Measurements from ENCODE around the gene DLGAP1. TPM values are rescaled to one million over a fixed set of nuclear protein-coding genes. Genes with fewer than 3 reads are reported as not detected.
A peak's percentile ranks its signal among the peaks of the same experiment; 100 is the strongest.

DLGAP1 gene
- total and polyA plus RNA-seq, 2 experiments from 2014 or later = 3.1 to 6.5 TPM

GRCh38 chr18:3511980-3512379 lies 943.1 kb downstream of the DLGAP1 start:
- 23% methylated on average over 2 of the region's 2 CpGs for WGBS (ENCODE audit: low lambda C conversion rate, missing lambda C conversion rate)
- no peak overlapping the region for H3K4me2 ChIP-seq
- H3K27ac ChIP-seq = no peak overlapping the region
- H3K27me3 ChIP-seq = no peaks in the 10 kb centered on the region
- H3K4me3 ChIP-seq = no peak overlapping the region
- H3K9me3 ChIP-seq (ENCODE audit: low read depth) = no peaks in the 10 kb centered on the region
- no peak overlapping the region for H2AFZ ChIP-seq
- TF ChIP-seq EZH2phosphoT487 (IDR thresholded peaks at IDR 0.05; ENCODE audit: low read depth, severe bottlenecking, unreplicated experiment) = no peak
- TF ChIP-seq, protein P1, sequence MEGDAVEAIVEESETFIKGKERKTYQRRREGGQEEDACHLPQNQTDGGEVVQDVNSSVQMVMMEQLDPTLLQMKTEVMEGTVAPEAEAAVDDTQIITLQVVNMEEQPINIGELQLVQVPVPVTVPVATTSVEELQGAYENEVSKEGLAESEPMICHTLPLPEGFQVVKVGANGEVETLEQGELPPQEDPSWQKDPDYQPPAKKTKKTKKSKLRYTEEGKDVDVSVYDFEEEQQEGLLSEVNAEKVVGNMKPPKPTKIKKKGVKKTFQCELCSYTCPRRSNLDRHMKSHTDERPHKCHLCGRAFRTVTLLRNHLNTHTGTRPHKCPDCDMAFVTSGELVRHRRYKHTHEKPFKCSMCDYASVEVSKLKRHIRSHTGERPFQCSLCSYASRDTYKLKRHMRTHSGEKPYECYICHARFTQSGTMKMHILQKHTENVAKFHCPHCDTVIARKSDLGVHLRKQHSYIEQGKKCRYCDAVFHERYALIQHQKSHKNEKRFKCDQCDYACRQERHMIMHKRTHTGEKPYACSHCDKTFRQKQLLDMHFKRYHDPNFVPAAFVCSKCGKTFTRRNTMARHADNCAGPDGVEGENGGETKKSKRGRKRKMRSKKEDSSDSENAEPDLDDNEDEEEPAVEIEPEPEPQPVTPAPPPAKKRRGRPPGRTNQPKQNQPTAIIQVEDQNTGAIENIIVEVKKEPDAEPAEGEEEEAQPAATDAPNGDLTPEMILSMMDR (IDR thresholded peaks at IDR 0.05; ENCODE audit: poor library complexity) = no peak
- no peak for TF ChIP-seq EZH2 (IDR thresholded peaks at IDR 0.05; ENCODE audit: borderline replicate concordance)
- H3K36me3 ChIP-seq (replicated peaks; ENCODE audit: insufficient read depth, low read depth) = no peaks in the 10 kb centered on the region
- H3K9me2 ChIP-seq (replicated peaks; ENCODE audit: insufficient read depth) = no peaks in the 10 kb centered on the region
- H3K4me1 ChIP-seq (ENCODE audit: insufficient read depth) = no peaks in the 10 kb centered on the region
- H3K79me2 ChIP-seq = no peaks in the 10 kb centered on the region
- peak; percentile 26 for DNase-seq (ENCODE audit: low spot score)
- H4K20me1 ChIP-seq (ENCODE audit: insufficient read depth, poor library complexity, severe bottlenecking) = no peaks in the 10 kb centered on the region

DNA sequence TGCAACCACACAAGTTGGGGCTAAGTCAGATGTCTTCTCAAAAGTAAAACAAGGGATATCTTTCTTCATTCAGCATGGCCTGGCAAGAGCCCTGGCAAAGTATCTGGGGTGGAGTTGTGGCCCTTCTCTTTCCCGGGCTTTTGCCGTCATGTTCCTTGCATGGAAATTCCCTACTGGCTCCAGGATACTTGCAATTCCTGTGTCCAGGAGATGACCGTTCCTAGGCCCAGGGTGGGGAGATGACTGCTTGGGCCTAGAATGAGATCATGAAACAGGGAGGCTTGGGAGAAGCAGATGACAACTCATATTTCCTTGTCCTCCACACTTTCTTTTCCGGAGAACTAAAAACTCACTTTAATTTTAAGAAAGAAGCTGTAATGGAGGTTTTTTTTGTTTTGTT lies 944.2 kb downstream of the DLGAP1 start:
- no peak overlapping the region for H3K4me2 ChIP-seq
- H2AFZ ChIP-seq = no peak overlapping the region
- H3K79me2 ChIP-seq = no peaks in the 10 kb centered on the region
- 94% methylated on average over 4 of the region's 4 CpGs for WGBS (ENCODE audit: low lambda C conversion rate, missing lambda C conversion rate)
- no peak for TF ChIP-seq EZH2phosphoT487 (IDR thresholded peaks at IDR 0.05; ENCODE audit: low read depth, severe bottlenecking, unreplicated experiment)
- TF ChIP-seq EZH2 (IDR thresholded peaks at IDR 0.05; ENCODE audit: borderline replicate concordance) = no peak
- TF ChIP-seq, protein P1 (IDR thresholded peaks at IDR 0.05; ENCODE audit: poor library complexity) = no peak
- DNase-seq (ENCODE audit: low spot score) = no peak
- no peaks in the 10 kb centered on the region for H3K27me3 ChIP-seq
- H3K27ac ChIP-seq = no peak overlapping the region
- no peaks in the 10 kb centered on the region for H4K20me1 ChIP-seq (ENCODE audit: insufficient read depth, poor library complexity, severe bottlenecking)
- H3K9me3 ChIP-seq (ENCODE audit: low read depth) = no peaks in the 10 kb centered on the region
- H3K9me2 ChIP-seq (replicated peaks; ENCODE audit: insufficient read depth) = no peaks in the 10 kb centered on the region
- no peaks in the 10 kb centered on the region for H3K4me1 ChIP-seq (ENCODE audit: insufficient read depth)
- no peaks in the 10 kb centered on the region for H3K36me3 ChIP-seq (replicated peaks; ENCODE audit: insufficient read depth, low read depth)
- no peak overlapping the region for H3K4me3 ChIP-seq

GRCh38 chr18:3510024-3510423 lies 945.1 kb downstream of the DLGAP1 start:
- Histone ChIP-seq H3K4me2 (no peak overlapping the region), H3K4me3 (no peak overlapping the region), H3K4me1 (ENCODE audit: insufficient read depth) (no peaks in the 10 kb centered on the region), H3K27ac (no peak overlapping the region), H3K9me3 (ENCODE audit: low read depth) (no peaks in the 10 kb centered on the region), H3K9me2 (replicated peaks; ENCODE audit: insufficient read depth) (no peaks in the 10 kb centered on the region), H2AFZ (no peak overlapping the region), H4K20me1 (ENCODE audit: insufficient read depth, poor library complexity, severe bottlenecking) (no peaks in the 10 kb centered on the region), H3K36me3 (replicated peaks; ENCODE audit: insufficient read depth, low read depth) (no peaks in the 10 kb centered on the region), H3K79me2 (no peaks in the 10 kb centered on the region), H3K27me3 (no peaks in the 10 kb centered on the region)
- DNase-seq (ENCODE audit: low spot score) = no peak
- TF ChIP-seq, protein P1 (IDR thresholded peaks at IDR 0.05; ENCODE audit: poor library complexity) = no peak
- TF ChIP-seq EZH2 (IDR thresholded peaks at IDR 0.05; ENCODE audit: borderline replicate concordance) (no peak), EZH2phosphoT487 (IDR thresholded peaks at IDR 0.05; ENCODE audit: low read depth, severe bottlenecking, unreplicated experiment) (no peak)
- 93% methylated on average over 2 of the region's 2 CpGs for WGBS (ENCODE audit: low lambda C conversion rate, missing lambda C conversion rate)
